Measurements from ENCODE around the gene CLEC1B.
"Not testable (repeated sequence)": the region's sequence is repeated elsewhere in the genome, so short reads cannot be mapped to it uniquely, and the experiment has no call there.

DNA sequence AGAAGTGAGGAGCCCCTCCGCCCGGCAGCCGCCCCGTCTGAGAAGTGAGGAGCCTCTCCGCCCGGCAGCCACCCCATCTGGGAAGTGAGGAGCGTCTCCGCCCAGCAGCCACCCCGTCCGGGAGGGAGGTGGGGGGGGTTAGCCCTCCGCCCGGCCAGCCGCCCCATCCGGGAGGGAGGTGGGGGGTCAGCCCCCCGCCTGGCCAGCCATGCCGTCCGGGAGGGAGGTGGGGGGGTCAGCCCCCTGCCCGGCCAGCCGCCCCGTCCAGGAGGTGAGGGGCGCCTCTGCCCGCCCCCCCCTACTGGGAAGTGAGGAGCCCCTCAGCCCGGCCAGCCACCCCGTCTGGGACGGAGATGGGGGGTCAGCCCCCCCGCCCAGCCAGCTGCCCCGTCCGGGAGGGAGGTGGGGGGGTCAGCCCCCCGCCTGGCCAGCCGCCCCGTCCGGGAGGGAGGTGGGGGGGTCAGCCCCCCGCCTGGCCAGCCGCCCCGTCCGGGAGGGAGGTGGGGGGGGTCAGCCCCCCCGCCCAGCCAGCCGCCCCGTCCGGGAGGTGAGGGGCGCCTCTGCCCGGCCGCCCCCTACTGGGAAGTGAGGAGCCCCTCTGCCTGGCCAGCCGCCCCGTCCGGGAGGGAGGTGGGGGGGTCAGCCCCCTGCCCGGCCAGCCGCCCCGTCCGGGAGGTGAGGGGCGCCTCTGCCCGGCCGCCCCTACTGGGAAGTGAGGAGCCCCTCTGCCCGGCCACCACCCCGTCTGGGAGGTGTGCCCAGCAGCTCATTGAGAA is 45.8 kb downstream of the CLEC1B start:
- not testable (repeated sequence) for TF ChIP-seq CTCF (IDR thresholded peaks at IDR 0.05; ENCODE audit: low read depth, low read length); POLR2A (IDR thresholded peaks at IDR 0.05; ENCODE audit: extremely low read depth, insufficient read length); MYC (IDR thresholded peaks at IDR 0.05; ENCODE audit: low read depth, low read length)

Data from NB4 (cell line).